ENCODE measurements around the gene SNX19. TPM values are rescaled to one million over a fixed set of nuclear protein-coding genes. Genes with fewer than 3 reads are reported as not detected.

Gene SNX19
- total RNA-seq, 1 experiment from 2014 or later, result 34.4 TPM

DNA sequence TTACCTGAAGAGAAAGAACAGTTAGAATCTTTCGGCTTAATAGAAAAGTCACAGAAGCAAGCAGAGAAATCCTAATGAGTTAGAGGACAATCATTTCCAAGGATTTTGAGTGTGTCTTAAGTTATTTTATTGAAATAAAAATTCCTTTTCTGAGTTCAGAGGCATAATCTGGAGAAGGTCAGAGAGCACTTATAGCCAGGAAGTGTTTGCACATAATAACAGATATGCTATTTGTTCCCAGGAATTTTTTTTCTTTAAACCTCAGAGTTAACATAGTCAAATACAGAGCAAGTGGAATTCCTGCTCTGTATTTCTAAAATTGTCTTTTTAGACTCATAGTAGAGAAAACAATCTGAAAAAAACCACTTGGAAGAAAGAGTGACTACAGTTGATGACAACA, 74.3 kb downstream of the SNX19 start:
- Mint-ChIP-seq H3K4me1 (peaks cover 4 to 9% of the 10 kb centered on the region in 2 experiments), H3K27me3 (ENCODE audit: low read depth) (peaks cover 13% of the 10 kb centered on the region; the same call in 1 of the 2 replicates), H3K4me3 (no peak overlapping the region), H3K9me3 (peaks cover 0 to 3% of the 10 kb centered on the region in 2 experiments; a peak in 2 of 5 replicates), H3K36me3 (ENCODE audit: insufficient read depth in 1 of 3, low read depth in 3 of 3) (0 out of 7 replicates have a peak, but pooled peaks cover 0 to 3% (median 0%) of the 10 kb centered on the region in 3 experiments), H3K27ac (no peak overlapping the region)
- H4K5ac ChIP-seq (ENCODE audit: insufficient read length, low read depth, low read length), result no peak overlapping the region
- H3K4me1 ChIP-seq (ENCODE audit: insufficient read depth, low read length), result no peaks in the 10 kb centered on the region
- no peaks in the 10 kb centered on the region for H3K79me1 ChIP-seq (ENCODE audit: insufficient read depth, low read depth, low read length, poor library complexity, severe bottlenecking)
- H4K8ac ChIP-seq (replicated peaks; ENCODE audit: insufficient read length, low read depth, low read length), result no peak overlapping the region
- H3K4ac ChIP-seq (ENCODE audit: low read depth, low read length), result no peak overlapping the region
- no peak overlapping the region for H3K56ac ChIP-seq (ENCODE audit: insufficient read length, low read depth, low read length)
- H3K23me2 ChIP-seq (ENCODE audit: insufficient read length, low read depth, low read length, poor library complexity, severe bottlenecking), result no peaks in the 10 kb centered on the region
- H2BK20ac ChIP-seq (ENCODE audit: low read depth, low read length, poor library complexity, severe bottlenecking), result no peak overlapping the region
- DNase-seq, result no peak
- no peaks in the 10 kb centered on the region for H4K20me1 ChIP-seq (ENCODE audit: control insufficient read depth, insufficient read depth, insufficient read length)
- no peak overlapping the region for H2BK12ac ChIP-seq (ENCODE audit: insufficient read length, low read depth, low read length)
- H3K9me3 ChIP-seq (ENCODE audit: control insufficient read depth, low read depth, low read length), result no peaks in the 10 kb centered on the region
- no peak overlapping the region for H2BK120ac ChIP-seq (ENCODE audit: low read depth, low read length, poor library complexity, severe bottlenecking)
- H3K9ac ChIP-seq (ENCODE audit: extremely low read depth, insufficient read length, low read length), result no peak overlapping the region
- H3K4me2 ChIP-seq (ENCODE audit: insufficient read depth, insufficient read length, low read length), result no peak overlapping the region
- H2BK15ac ChIP-seq (ENCODE audit: low read depth, low read length), result no peak overlapping the region
- H3K23ac ChIP-seq (ENCODE audit: insufficient read length, low read depth, low read length), result no peak overlapping the region
- H4K91ac ChIP-seq (ENCODE audit: insufficient read length, low read depth, low read length), result no peak overlapping the region
- no peaks in the 10 kb centered on the region for H3K27me3 ChIP-seq (ENCODE audit: insufficient read depth, low read length)
- no peak for TF ChIP-seq CTCF (conservative IDR thresholded peaks at IDR 0.05)
- no peaks in the 10 kb centered on the region for H3K79me2 ChIP-seq (ENCODE audit: insufficient read depth, low read length)
- no peak overlapping the region for H3K18ac ChIP-seq (ENCODE audit: insufficient read length, low read depth, low read length)
- H3T11ph ChIP-seq (ENCODE audit: low read length), result no peak overlapping the region
- H3K14ac ChIP-seq (ENCODE audit: insufficient read depth, low read length), result no peak overlapping the region
- no peak overlapping the region for H2AK5ac ChIP-seq (ENCODE audit: insufficient read length, low read length)
- H2AFZ ChIP-seq (ENCODE audit: low read length), result no peak overlapping the region
- no peak overlapping the region for H2BK5ac ChIP-seq (ENCODE audit: insufficient read length, low read length)
- no peak overlapping the region for H3K27ac ChIP-seq (ENCODE audit: insufficient read length, low read depth, low read length)
- no CpG with 5 or more reads among the region's 1 CpG for WGBS (ENCODE audit: extremely low coverage, insufficient read length, low lambda C conversion rate)

All from H9 (cell line).